HG03060 (cell line): ENCODE results near the gene CDH11.

Experiments used
- ATAC-seq: cut with Tn5 transposase; IDR thresholded peaks from one replicate; pipeline ENCODE4 v1.9.1; 2021; ENCODE audit warnings: low read depth, moderate number of reproducible peaks; ENCODE audit not compliant: unreplicated experiment

CDH11 gene

GRCh38 chr16:64926476-64926875 is 195.4 kb downstream of the CDH11 start:
- no peak for ATAC-seq

- no peak for ATAC-seq
These were observed 196.7 kb downstream of the CDH11 start for GRCh38 chr16:64925166-64925565.

- ATAC-seq: no peak
These were observed 197.8 kb downstream of the CDH11 start for GRCh38 chr16:64924086-64924485.

GRCh38 chr16:64919929-64920607 is 201.8 kb downstream of the CDH11 start:
- no peak for ATAC-seq

- ATAC-seq: no peak
These were observed 202.7 kb downstream of the CDH11 start for GRCh38 chr16:64919141-64919540.

- ATAC-seq: no peak
These were observed 205.8 kb downstream of the CDH11 start for GRCh38 chr16:64916051-64916450.

- ATAC-seq: no peak
These were observed 211.5 kb downstream of the CDH11 start for GRCh38 chr16:64910356-64910755.

- no peak for ATAC-seq
These were observed 214.0 kb downstream of the CDH11 start for GRCh38 chr16:64907844-64908243.

- ATAC-seq: no peak
These were observed 218.1 kb downstream of the CDH11 start for GRCh38 chr16:64903770-64904169.

- no peak for ATAC-seq
These were observed 221.3 kb downstream of the CDH11 start for GRCh38 chr16:64900517-64900916.

GRCh38 chr16:64900019-64900418 is 221.8 kb downstream of the CDH11 start:
- no peak for ATAC-seq

GRCh38 chr16:64898159-64898558 is 223.7 kb downstream of the CDH11 start:
- ATAC-seq: no peak
